Skeletal muscle satellite cell (primary cell): ENCODE measurements around the gene PPP6R1.

Experiments
- H3K27me3 ChIP-seq: 2 replicates; pipeline ENCODE4 v1.7.0; 2013; ENCODE audit warnings: low read length; ENCODE audit not compliant: control insufficient read depth, insufficient read depth
- H3K36me3 ChIP-seq: 2 replicates; pipeline ENCODE4 v1.7.0; 2013; ENCODE audit warnings: mild to moderate bottlenecking, control low read depth, low read length; ENCODE audit not compliant: insufficient read depth
- H3K4me1 ChIP-seq: 2 replicates; pipeline ENCODE4 v1.7.0; 2013; ENCODE audit warnings: low read length; ENCODE audit not compliant: control insufficient read depth, insufficient read depth
- H3K4me2 ChIP-seq: 2 replicates; pipeline ENCODE4 v1.7.0; 2013; ENCODE audit warnings: mild to moderate bottlenecking, low read length
- H3K4me3 ChIP-seq: 2 replicates; pipeline ENCODE4 v1.7.0; 2013; ENCODE audit warnings: low read length
- H3K9ac ChIP-seq: 2 replicates; pipeline ENCODE4 v1.7.0; 2013; ENCODE audit warnings: mild to moderate bottlenecking, low read depth, low read length, moderate library complexity
- H3K9me3 ChIP-seq: replicated peaks from 2 replicates; pipeline ENCODE4 v1.7.0; 2013; ENCODE audit warnings: mild to moderate bottlenecking, control low read depth, low read length

PPP6R1 gene

DNA sequence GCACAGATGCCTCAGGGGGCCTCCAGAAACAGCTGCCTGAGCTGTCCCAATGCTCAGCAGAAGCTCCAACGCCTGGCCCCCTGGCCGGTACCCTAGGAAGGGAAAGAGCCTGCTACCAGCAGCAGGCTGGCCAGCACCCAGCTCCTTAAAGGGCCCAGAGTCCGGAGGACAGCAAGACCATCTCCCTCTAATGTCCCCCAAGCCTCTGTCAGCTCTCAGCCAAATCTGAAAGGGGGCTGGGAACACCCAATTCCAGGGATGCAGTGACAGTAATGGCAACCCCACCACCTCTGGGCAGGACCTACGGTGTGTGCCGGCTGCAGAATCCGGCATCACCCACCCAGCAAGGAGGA is 4.2 kb downstream of the PPP6R1 start:
- H3K9ac ChIP-seq: no peak overlapping the region
- H3K4me2 ChIP-seq: peak overlapping the region; percentile 94
- no peaks in the 10 kb centered on the region for H3K27me3 ChIP-seq
- no peaks in the 10 kb centered on the region for H3K9me3 ChIP-seq
- H3K4me3 ChIP-seq: no peak overlapping the region
- peaks cover 44% of the 10 kb centered on the region for H3K4me1 ChIP-seq
- H3K36me3 ChIP-seq: no peaks in the 10 kb centered on the region

DNA sequence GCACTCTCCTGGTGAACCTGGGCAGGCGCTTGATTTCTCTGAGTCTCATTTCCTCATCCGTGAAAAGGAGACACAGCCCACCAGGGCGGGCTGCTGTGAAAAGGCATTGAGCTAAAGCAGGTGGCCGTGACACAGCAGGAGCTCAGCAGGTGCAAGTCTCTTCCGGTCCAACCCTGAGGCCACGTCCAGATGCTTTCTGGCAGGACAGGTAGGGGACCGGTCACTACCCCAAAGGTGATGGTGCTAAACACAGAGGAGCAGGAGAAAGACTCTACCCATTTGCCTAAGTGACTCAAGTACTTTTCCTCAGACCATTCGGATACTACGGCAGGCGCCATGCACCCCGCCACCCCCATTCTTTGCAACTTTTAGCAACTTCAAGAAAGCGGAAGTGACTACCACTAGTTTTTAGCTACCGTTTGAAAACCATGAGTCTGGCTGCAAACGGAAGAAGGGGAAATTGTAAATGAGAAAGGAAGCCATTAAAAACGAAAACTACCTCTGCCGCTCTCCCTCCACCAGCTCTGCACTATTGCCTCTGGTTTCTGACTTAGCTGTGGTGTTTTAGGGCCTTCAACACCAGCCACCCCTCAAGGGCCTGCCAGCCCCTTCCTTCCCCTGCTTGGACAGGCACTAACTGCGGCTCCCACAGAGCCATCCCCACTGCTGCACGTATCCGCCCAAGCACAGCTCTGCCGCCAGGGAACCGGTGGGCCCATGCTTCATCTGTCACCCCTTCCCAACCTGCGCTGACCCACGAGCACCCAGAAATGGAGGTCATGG is 4.8 kb downstream of the PPP6R1 start:
- no peaks in the 10 kb centered on the region for H3K36me3 ChIP-seq
- H3K4me1 ChIP-seq: peaks cover 41% of the 10 kb centered on the region
- no peaks in the 10 kb centered on the region for H3K27me3 ChIP-seq
- no peak overlapping the region for H3K9ac ChIP-seq
- peak overlapping the region; percentile 94 for H3K4me2 ChIP-seq
- H3K4me3 ChIP-seq: no peak overlapping the region
- no peaks in the 10 kb centered on the region for H3K9me3 ChIP-seq

DNA sequence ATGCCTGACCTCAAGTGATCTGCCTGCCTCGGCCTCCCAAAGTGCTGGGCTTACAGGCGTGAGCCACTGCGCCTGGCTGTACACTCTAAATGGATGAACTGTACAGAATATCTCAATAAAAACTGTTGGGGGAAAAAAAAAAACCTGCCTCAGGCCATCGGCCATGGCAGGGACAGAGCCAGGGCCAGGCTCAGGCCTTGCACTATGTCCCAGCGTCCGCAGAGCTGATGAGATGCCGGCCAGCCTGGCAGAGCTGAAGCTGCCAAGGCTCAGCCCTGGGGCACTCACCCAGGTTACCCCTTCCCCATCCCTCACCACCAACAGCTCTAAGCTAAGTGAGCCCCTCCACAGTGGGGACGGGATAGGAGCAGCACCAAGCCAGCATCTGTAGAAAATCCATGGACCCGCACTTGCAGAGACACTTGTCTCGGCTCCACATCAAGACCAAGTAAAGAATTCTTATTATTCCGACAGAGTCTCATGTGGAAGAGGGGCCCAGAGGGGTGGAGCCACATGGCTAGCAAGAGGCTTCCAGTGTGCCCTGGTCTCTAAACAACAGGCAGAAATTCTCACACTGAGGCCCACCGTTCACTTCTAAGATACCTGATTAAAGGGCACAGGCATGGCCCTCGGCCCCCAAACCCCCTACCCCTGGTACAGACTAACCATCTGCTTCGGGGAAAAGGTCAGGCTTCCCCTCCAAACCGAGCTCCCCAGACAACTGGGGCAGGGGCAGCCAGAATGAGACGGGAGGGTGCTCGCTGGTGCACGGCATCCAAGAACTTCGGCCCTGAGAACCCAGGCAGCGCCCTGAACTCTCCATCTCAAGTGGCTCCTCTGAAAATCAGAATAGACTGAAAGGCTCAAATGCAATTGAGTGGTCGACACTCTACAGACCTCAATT is 5.8 kb downstream of the PPP6R1 start:
- Histone ChIP-seq H3K9me3 (no peaks in the 10 kb centered on the region), H3K4me3 (no peak overlapping the region), H3K4me2 (no peak overlapping the region), H3K4me1 (peaks cover 41% of the 10 kb centered on the region), H3K36me3 (no peaks in the 10 kb centered on the region), H3K27me3 (no peaks in the 10 kb centered on the region), H3K9ac (no peak overlapping the region)

DNA sequence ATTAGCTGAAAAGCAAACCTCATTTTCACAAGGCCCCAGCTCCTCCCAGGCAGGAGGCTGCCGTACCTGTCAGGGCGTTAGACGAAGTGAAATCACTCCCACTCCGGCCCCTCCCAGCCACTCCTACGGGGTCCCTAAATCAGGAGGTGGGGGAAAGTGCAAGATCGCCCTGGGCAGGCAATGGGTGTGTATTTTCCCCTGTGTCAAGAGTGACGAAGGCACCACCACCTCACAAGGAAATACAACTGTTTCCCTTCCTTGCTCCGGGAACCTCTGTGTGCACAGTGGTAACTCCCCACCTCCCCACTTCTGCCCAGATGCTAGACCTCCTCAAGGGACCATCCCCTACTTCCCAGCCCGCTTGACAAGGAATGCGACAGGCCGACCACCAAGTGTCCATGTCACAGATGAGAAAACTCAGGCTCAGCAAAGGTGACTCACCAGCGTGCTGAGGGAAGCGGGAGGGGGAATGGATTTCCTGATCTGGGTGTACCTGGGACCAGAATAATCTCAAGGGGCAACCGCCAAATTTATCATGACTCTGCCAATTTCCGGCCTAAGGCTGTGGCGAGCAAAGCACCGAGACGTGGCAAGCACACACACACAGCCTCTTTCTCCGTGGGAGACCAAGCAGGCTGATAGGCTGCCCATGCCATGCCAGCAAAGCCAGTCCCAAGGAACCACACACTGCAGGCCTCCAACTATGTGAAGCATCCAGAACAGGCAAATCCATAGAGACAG is 7.3 kb downstream of the PPP6R1 start:
- Histone ChIP-seq H3K36me3 (peaks cover 2% of the 10 kb centered on the region), H3K27me3 (no peaks in the 10 kb centered on the region), H3K4me2 (no peak overlapping the region), H3K4me3 (no peak overlapping the region), H3K9me3 (no peaks in the 10 kb centered on the region), H3K9ac (no peak overlapping the region), H3K4me1 (peaks cover 29% of the 10 kb centered on the region)

DNA sequence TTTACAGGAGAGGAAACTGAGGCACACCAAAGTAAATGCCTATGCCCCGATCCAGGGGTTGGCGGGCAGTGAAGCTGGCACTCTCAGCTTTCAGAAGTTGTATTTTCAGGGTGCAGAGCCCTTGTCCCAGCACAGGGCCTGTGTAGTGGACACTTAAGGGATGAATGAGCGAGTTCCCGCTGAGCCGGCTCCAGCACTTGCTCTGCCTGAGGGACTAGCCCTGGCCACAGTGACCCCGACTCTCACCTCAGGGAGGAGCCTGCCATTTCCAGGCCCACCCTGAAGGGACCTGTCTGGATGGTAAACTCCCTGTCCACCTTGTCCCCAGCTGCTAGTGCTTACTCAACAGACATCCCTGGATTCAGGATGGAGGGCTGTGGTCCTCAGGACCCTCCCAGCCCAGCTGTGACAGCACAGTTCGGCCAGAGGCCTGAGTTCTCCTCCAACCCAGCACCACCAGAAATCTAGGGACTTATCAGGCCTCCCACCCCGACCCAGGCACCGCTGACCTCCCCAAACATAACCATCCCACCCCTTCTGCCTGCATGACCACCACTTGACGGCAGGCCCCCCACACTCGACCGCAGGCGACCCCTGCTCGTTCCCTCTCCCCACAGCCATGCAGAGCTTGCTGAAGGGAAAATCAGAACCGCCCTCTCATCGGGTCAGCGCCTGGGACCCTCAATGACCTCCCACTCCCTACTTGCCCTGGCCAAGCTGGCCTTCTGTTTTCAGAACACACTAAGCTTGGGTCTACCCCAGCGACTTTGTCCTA is 8.4 kb downstream of the PPP6R1 start:
- H3K4me2 ChIP-seq: no peak overlapping the region
- peaks cover 11% of the 10 kb centered on the region for H3K36me3 ChIP-seq
- no peak overlapping the region for H3K4me3 ChIP-seq
- H3K9me3 ChIP-seq: no peaks in the 10 kb centered on the region
- H3K4me1 ChIP-seq: peaks cover 18% of the 10 kb centered on the region
- no peaks in the 10 kb centered on the region for H3K27me3 ChIP-seq
- H3K9ac ChIP-seq: no peak overlapping the region

DNA sequence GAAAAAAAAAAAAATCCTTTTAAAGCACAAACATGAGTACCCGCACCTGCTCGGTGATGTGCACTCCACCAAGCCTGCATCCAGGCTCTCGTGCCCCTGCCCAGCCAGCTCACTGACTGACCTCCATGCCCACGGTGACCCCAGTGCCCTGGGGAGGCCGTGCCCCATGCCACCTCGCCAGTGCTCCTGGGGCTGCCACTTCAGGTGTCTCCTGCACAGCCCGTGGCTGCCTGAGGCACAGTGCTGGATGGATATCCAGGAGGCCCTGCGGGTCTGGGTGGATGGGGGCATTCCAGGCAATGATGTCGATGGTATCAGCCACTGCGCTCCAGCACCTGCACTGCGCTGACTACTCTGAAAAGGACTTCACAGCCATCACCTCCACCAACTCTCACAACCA is 9.0 kb downstream of the PPP6R1 start:
- no peak overlapping the region for H3K9ac ChIP-seq
- peaks cover 17% of the 10 kb centered on the region for H3K36me3 ChIP-seq

DNA sequence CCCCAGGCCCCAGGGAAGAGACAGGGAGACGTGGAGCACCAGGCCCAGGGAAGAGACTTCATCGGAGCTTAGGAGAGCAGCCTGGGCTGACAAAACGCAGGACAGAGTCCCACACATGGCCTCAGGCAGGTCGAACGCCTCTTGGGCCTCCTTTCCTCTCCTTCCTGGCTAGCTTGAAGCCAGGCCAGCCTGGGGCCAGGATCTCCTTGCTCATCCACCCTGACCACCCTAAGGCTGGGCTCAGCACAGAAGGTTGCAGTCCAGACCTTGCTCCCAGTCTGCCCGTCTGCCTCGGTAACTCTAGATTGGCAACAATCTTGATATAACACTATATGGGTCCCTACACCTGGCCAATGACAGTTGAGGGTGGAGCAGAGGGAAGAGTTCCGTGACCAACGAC is 10.1 kb downstream of the PPP6R1 start:
- Histone ChIP-seq H3K36me3 (peaks cover 26% of the 10 kb centered on the region), H3K9ac (no peak overlapping the region), H3K9me3 (no peaks in the 10 kb centered on the region), H3K4me1 (peaks cover 7% of the 10 kb centered on the region), H3K4me2 (no peak overlapping the region), H3K27me3 (no peaks in the 10 kb centered on the region), H3K4me3 (no peak overlapping the region)

More for the DNA sequence above, 9.0 kb downstream of the PPP6R1 start:
- no peaks in the 10 kb centered on the region for H3K27me3 ChIP-seq
- no peaks in the 10 kb centered on the region for H3K9me3 ChIP-seq
- peaks cover 12% of the 10 kb centered on the region for H3K4me1 ChIP-seq
- H3K4me2 ChIP-seq: no peak overlapping the region
- H3K4me3 ChIP-seq: no peak overlapping the region

DNA sequence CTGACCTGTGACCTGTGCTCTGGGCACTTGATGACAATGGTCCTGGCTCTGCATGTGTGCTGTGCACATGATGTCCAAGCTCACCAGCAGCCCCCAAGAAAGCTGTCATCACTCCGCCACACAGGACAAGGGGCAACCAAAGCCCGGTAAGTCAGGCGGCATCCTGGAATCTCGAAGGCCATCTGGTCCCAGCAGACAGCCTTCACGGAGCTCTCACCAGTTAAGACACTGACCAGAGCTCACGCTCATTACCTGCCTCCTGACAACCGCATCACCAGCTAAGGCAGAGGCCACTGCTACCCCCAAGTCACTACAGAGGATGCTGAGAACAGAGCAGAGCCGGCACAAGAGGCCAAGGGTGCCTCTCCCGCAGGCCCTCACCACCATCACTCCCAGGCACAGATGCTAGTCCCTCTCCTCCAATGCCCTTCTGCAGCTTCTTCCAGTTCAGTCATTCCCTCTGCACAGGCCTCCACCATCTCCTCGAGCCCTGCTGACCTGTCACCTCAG is 10.6 kb downstream of the PPP6R1 start:
- no peak overlapping the region for H3K4me3 ChIP-seq
- H3K9me3 ChIP-seq: no peaks in the 10 kb centered on the region
- peaks cover 7% of the 10 kb centered on the region for H3K4me1 ChIP-seq
- no peaks in the 10 kb centered on the region for H3K27me3 ChIP-seq
- peaks cover 26% of the 10 kb centered on the region for H3K36me3 ChIP-seq
- H3K4me2 ChIP-seq: no peak overlapping the region
- H3K9ac ChIP-seq: no peak overlapping the region

DNA sequence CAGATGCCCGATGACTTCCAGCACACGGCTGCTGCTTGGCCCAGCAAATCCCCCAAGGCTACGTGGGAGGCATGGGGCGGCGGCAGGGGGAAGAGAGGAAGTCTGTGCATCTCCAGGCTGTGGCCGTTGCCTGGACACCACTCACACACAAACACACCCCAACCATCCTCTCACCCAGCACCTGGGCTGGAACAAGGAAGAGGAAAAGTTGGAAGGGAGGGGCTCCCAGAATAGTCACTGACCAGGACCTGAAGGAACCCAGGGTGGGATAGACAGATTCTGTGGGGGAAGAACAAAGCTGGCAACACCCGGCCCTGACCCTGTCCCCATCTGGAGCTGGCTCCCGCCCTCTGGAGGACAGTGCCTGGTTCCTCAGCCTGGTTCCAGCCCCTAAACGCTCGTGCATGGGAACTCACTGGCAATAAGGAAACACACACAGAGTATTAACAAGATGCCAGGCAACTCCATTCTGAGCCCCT is 11.2 kb downstream of the PPP6R1 start:
- no peak overlapping the region for H3K4me2 ChIP-seq
- H3K9ac ChIP-seq: no peak overlapping the region
- H3K4me3 ChIP-seq: no peak overlapping the region
- H3K27me3 ChIP-seq: no peaks in the 10 kb centered on the region
- H3K4me1 ChIP-seq: peaks cover 7% of the 10 kb centered on the region
- H3K9me3 ChIP-seq: no peaks in the 10 kb centered on the region
- peaks cover 26% of the 10 kb centered on the region for H3K36me3 ChIP-seq

DNA sequence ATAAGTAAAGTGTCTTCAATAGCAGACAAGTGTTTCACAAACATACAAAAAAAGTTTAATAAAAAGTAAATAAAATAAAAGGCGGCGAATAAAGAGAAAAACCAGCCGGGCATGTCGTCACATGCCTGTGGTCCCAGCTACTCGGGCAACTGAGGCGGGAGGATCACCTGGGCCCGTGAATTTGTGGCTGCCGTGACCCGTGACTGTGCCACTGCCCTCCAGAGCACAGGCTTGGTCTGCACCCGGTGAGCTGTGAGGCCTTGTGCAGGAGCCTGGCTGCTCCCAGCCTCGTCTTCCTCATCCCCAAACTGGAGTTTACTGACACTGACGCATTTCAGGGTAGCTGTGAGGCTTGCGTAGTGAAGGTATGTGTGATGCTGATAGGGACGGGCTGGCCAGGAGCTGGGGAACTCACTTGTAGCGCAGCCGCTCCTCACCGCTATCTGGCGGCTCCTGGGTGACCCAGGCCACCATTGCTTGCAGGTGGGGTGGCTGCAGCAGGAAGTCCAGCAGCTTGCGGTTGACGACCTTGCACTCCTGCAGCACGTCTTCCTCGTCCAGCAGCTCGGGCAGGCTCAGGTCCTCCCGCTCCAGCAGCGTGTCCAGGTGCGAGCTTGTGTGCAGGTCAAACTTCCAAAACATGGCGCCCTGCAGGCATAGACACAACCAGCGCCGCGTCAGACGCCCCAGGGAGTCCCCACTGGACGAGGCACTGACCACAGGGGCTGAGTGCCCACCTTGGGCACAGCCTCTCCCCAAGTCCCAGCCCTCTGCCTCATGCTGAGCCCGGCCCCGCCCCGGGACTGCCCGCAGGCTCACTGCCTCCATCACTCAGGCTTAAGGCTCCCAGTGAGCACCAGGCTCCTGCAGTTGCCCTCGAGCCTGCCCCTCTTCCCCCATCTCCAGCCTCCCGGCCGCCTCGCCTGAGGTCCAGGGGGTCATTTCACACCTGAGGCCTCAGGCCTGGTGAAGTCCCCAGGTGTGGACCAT is 12.1 kb downstream of the PPP6R1 start:
- peaks cover 34% of the 10 kb centered on the region for H3K36me3 ChIP-seq

More for the DNA sequence above, 12.1 kb downstream of the PPP6R1 start:
- no peak overlapping the region for H3K4me3 ChIP-seq
- H3K9ac ChIP-seq: no peak overlapping the region
- no peaks in the 10 kb centered on the region for H3K27me3 ChIP-seq
- peaks cover 5% of the 10 kb centered on the region for H3K4me1 ChIP-seq
- H3K4me2 ChIP-seq: no peak overlapping the region
- no peaks in the 10 kb centered on the region for H3K9me3 ChIP-seq
